Panc1 (cell line): Measurements from ENCODE around the gene LYPD6B.

Source experiments
- POLR2AphosphoS5 ChIP-seq: IDR thresholded peaks from 2 replicates; pipeline ENCODE4 v1.6.1; 2012; ENCODE audit warnings: mild to moderate bottlenecking, low read depth, low read length, moderate library complexity
- REST ChIP-seq, 2 experiments: IDR thresholded peaks; 2 replicates each; pipeline ENCODE4 v1.6.1; 2011 to 2012; ENCODE audit warnings: low read depth in 2 of 2, control low read depth in 1 of 2, low read length in 1 of 2, mild to moderate bottlenecking in 1 of 2, moderate library complexity in 1 of 2; ENCODE audit not compliant: insufficient read depth in 1 of 2
- SIN3A ChIP-seq: IDR thresholded peaks from 2 replicates; pipeline ENCODE4 v1.6.1; 2012; ENCODE audit warnings: low read depth, mild to moderate bottlenecking, low read length, moderate library complexity, borderline replicate concordance; ENCODE audit not compliant: insufficient read depth
- TCF7L2 ChIP-seq: IDR thresholded peaks from 2 replicates; pipeline ENCODE4 v1.6.1; 2011; ENCODE audit warnings: mild to moderate bottlenecking, low read depth, low read length, inconsistent platforms
- TF ChIP-seq, protein P1 (sequence below): fragments of 450-650 bp; IDR thresholded peaks from 2 replicates; pipeline ENCODE4 v1.5.1; 2017; ENCODE audit warnings: mild to moderate bottlenecking

- TF ChIP-seq, protein P1, sequence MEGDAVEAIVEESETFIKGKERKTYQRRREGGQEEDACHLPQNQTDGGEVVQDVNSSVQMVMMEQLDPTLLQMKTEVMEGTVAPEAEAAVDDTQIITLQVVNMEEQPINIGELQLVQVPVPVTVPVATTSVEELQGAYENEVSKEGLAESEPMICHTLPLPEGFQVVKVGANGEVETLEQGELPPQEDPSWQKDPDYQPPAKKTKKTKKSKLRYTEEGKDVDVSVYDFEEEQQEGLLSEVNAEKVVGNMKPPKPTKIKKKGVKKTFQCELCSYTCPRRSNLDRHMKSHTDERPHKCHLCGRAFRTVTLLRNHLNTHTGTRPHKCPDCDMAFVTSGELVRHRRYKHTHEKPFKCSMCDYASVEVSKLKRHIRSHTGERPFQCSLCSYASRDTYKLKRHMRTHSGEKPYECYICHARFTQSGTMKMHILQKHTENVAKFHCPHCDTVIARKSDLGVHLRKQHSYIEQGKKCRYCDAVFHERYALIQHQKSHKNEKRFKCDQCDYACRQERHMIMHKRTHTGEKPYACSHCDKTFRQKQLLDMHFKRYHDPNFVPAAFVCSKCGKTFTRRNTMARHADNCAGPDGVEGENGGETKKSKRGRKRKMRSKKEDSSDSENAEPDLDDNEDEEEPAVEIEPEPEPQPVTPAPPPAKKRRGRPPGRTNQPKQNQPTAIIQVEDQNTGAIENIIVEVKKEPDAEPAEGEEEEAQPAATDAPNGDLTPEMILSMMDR, result no peak
- TF ChIP-seq POLR2AphosphoS5, result no peak
- TF ChIP-seq REST (IDR thresholded peaks at IDR 0.05; ENCODE audit: insufficient read depth in 1 of 2, low read depth in 2 of 2, low read length in 1 of 2), result no peak
- TF ChIP-seq SIN3A, result no peak
- no peak for TF ChIP-seq TCF7L2
Observed at GRCh38 chr2:149261692-149262091, 223.2 kb downstream of the LYPD6B start.
